ENCODE results near the gene LZTFL1. TPM values are rescaled to one million over a fixed set of nuclear protein-coding genes. Genes with fewer than 3 reads are reported as not detected.

The LZTFL1 gene
- total and polyA plus RNA-seq, 2 donors (not counting 1 experiment from before 2014, with no cell fraction given) = 12.4 to 28.0 TPM

- H3K27me3 ChIP-seq (ENCODE audit: control insufficient read depth, insufficient read depth, low read length) = peaks cover 57% of the 10 kb centered on the region
- no peaks in the 10 kb centered on the region for H3K9me3 ChIP-seq (ENCODE audit: control insufficient read depth, insufficient read depth, low read depth, low read length)
- DNase-seq (ENCODE audit: low read depth in 2 of 2) = no peak
- no peaks in the 10 kb centered on the region for H3K36me3 ChIP-seq (ENCODE audit: control insufficient read depth, insufficient read depth, low read length)
- no peak overlapping the region for H3K4me3 ChIP-seq (replicated peaks in 1 of 4; ENCODE audit: control extremely low read depth in 1 of 4, insufficient read depth in 1 of 4, low read depth in 3 of 4, low read length in 4 of 4)
- no peak overlapping the region for H3K9ac ChIP-seq (ENCODE audit: insufficient read depth, low read length)
- no peak for TF ChIP-seq EZH2 (IDR thresholded peaks at IDR 0.05; ENCODE audit: low read length, missing control alignments)
- TF ChIP-seq CTCF (conservative IDR thresholded peaks at IDR 0.05 in 1 of 2, IDR thresholded peaks at IDR 0.05 in 1 of 2; ENCODE audit: low read depth in 1 of 2, low read length in 2 of 2) = no peak
- no peaks in the 10 kb centered on the region for H3K79me2 ChIP-seq (ENCODE audit: control insufficient read depth, insufficient read depth, low read length)
- H3K27ac ChIP-seq (ENCODE audit: insufficient read depth, low read length) = no peak overlapping the region
- H2AFZ ChIP-seq (ENCODE audit: low read length) = no peak overlapping the region
- peaks cover 2% of the 10 kb centered on the region for H4K20me1 ChIP-seq (ENCODE audit: control insufficient read depth, extremely low read depth, insufficient read depth, low read length)
- H3K4me2 ChIP-seq (ENCODE audit: extremely low read depth, insufficient read depth, low read length) = no peak overlapping the region
- peaks cover 4% of the 10 kb centered on the region for H3K4me1 ChIP-seq (ENCODE audit: control insufficient read depth, extremely low read depth, insufficient read depth, low read length)
Measured at GRCh38 chr3:45792516-45793172, 49.3 kb downstream of the LZTFL1 start.

- Histone ChIP-seq H3K79me2 (ENCODE audit: control insufficient read depth, insufficient read depth, low read length) (no peaks in the 10 kb centered on the region), H3K9ac (ENCODE audit: insufficient read depth, low read length) (no peak overlapping the region), H3K36me3 (ENCODE audit: control insufficient read depth, insufficient read depth, low read length) (no peaks in the 10 kb centered on the region), H2AFZ (ENCODE audit: low read length) (no peak overlapping the region), H3K4me3 (replicated peaks in 1 of 4; ENCODE audit: control extremely low read depth in 1 of 4, insufficient read depth in 1 of 4, low read depth in 3 of 4, low read length in 4 of 4) (no peak overlapping the region), H3K4me2 (ENCODE audit: extremely low read depth, insufficient read depth, low read length) (no peak overlapping the region), H3K9me3 (ENCODE audit: control insufficient read depth, insufficient read depth, low read depth, low read length) (no peaks in the 10 kb centered on the region), H4K20me1 (ENCODE audit: control insufficient read depth, extremely low read depth, insufficient read depth, low read length) (peaks cover 2% of the 10 kb centered on the region), H3K27me3 (ENCODE audit: control insufficient read depth, insufficient read depth, low read length) (peaks cover 57% of the 10 kb centered on the region), H3K27ac (ENCODE audit: insufficient read depth, low read length) (no peak overlapping the region), H3K4me1 (ENCODE audit: control insufficient read depth, extremely low read depth, insufficient read depth, low read length) (peaks cover 4% of the 10 kb centered on the region)
- no peak for DNase-seq (ENCODE audit: low read depth in 2 of 2)
- TF ChIP-seq CTCF (conservative IDR thresholded peaks at IDR 0.05 in 1 of 2, IDR thresholded peaks at IDR 0.05 in 1 of 2; ENCODE audit: low read depth in 1 of 2, low read length in 2 of 2) = no peak
Measured at GRCh38 chr3:45792036-45792435, 49.9 kb downstream of the LZTFL1 start.

- Histone ChIP-seq H3K4me3 (replicated peaks in 1 of 4; ENCODE audit: control extremely low read depth in 1 of 4, insufficient read depth in 1 of 4, low read depth in 3 of 4, low read length in 4 of 4) (no peak overlapping the region), H2AFZ (ENCODE audit: low read length) (no peak overlapping the region), H3K27ac (ENCODE audit: insufficient read depth, low read length) (no peak overlapping the region), H3K9ac (ENCODE audit: insufficient read depth, low read length) (no peak overlapping the region), H3K9me3 (ENCODE audit: control insufficient read depth, insufficient read depth, low read depth, low read length) (no peaks in the 10 kb centered on the region), H3K27me3 (ENCODE audit: control insufficient read depth, insufficient read depth, low read length) (peaks cover 49% of the 10 kb centered on the region), H3K79me2 (ENCODE audit: control insufficient read depth, insufficient read depth, low read length) (no peaks in the 10 kb centered on the region), H3K4me2 (ENCODE audit: extremely low read depth, insufficient read depth, low read length) (no peak overlapping the region), H3K4me1 (ENCODE audit: control insufficient read depth, extremely low read depth, insufficient read depth, low read length) (no peaks in the 10 kb centered on the region), H3K36me3 (ENCODE audit: control insufficient read depth, insufficient read depth, low read length) (no peaks in the 10 kb centered on the region), H4K20me1 (ENCODE audit: control insufficient read depth, extremely low read depth, insufficient read depth, low read length) (peaks cover 2% of the 10 kb centered on the region)
- DNase-seq (ENCODE audit: low read depth in 2 of 2) = no peak
- TF ChIP-seq CTCF (conservative IDR thresholded peaks at IDR 0.05 in 1 of 2, IDR thresholded peaks at IDR 0.05 in 1 of 2; ENCODE audit: low read depth in 1 of 2, low read length in 2 of 2) (no peak), EZH2 (IDR thresholded peaks at IDR 0.05; ENCODE audit: low read length, missing control alignments) (no peak)
Measured at GRCh38 chr3:45790596-45790995, 51.3 kb downstream of the LZTFL1 start.

Data from fibroblast of lung (primary cell).